IMR-90 (cell line): ENCODE measurements around the gene OR10H1. TPM values are rescaled to one million over a fixed set of nuclear protein-coding genes. Genes with fewer than 3 reads are reported as not detected.
"Not testable (repeated sequence)": the region's sequence is repeated elsewhere in the genome, so short reads cannot be mapped to it uniquely, and the experiment has no call there.

Experiments
- ATAC-seq: fragments of 200-7000 bp; cut with Tn5 transposase; 2 replicates; pipeline ENCODE4 v1.9.1; 2020; ENCODE audit warnings: low read depth, mild to moderate bottlenecking, moderate library complexity
- BruUV-seq: library from RNA; stranded (reverse); fragments of 400-500 nt; replicated peaks from 2 replicates; lab custom pipeline; 2021; lab: Mats Ljungman, UMichigan
- CTCF ChIA-PET: fragments of 300-600 bp; formaldehyde crosslinking; extraction: SDS; loops from one replicate; lab custom pipeline; 2021; ENCODE audit warnings: antibody characterized with exemption; lab: Yijun Ruan, JAX
- POLR2A ChIA-PET: fragments of 300-600 bp; sonication (Branson Sonifier 250); formaldehyde crosslinking; loops from one replicate; lab custom pipeline; 2022; ENCODE audit warnings: antibody characterized with exemption; ENCODE audit not compliant: unreplicated experiment; lab: Charles Lee
- DNase-seq: peaks from one replicate; pipeline ENCODE4 v3.0.0; 2013
- H2AFZ ChIP-seq: replicated peaks from 2 replicates; pipeline ENCODE3; 2013; ENCODE audit warnings: low read length, mild to moderate bottlenecking; ENCODE audit not compliant: poor library complexity
- H2AK5ac ChIP-seq: 2 replicates; pipeline ENCODE4 v1.6.1; 2013; ENCODE audit warnings: low read depth, low read length, inconsistent platforms
- H2AK9ac ChIP-seq: replicated peaks from 2 replicates; pipeline ENCODE3; 2013; ENCODE audit warnings: mild to moderate bottlenecking, low read depth, low read length, moderate library complexity; ENCODE audit not compliant: poor library complexity
- H2BK120ac ChIP-seq: 2 replicates; pipeline ENCODE4 v1.6.1; 2013; ENCODE audit warnings: low read depth, low read length, inconsistent platforms
- H2BK15ac ChIP-seq: 3 replicates; pipeline ENCODE4 v1.6.1; 2013; ENCODE audit warnings: low read depth, low read length, inconsistent platforms
- H2BK20ac ChIP-seq: 2 replicates; pipeline ENCODE4 v1.6.1; 2013; ENCODE audit warnings: low read depth, mild to moderate bottlenecking, inconsistent platforms, low read length, moderate library complexity
- H2BK5ac ChIP-seq: 2 replicates; pipeline ENCODE4 v1.6.1; 2013; ENCODE audit warnings: mild to moderate bottlenecking, low read depth, low read length, inconsistent platforms; ENCODE audit not compliant: poor library complexity, severe bottlenecking
- H3K14ac ChIP-seq: replicated peaks from 2 replicates; pipeline ENCODE4 v1.6.1; 2013; ENCODE audit warnings: low read depth, low read length, inconsistent platforms
- H3K18ac ChIP-seq: 2 replicates; pipeline ENCODE4 v1.6.1; 2013; ENCODE audit warnings: low read depth, low read length, control low read depth
- H3K23ac ChIP-seq: 2 replicates; pipeline ENCODE4 v1.6.1; 2013; ENCODE audit warnings: low read depth, low read length, inconsistent platforms
- H3K27ac ChIP-seq: 2 replicates; pipeline ENCODE4 v1.5.1; 2013; ENCODE audit warnings: mild to moderate bottlenecking, control low read depth, low read length; ENCODE audit not compliant: insufficient read depth
- H3K27me3 ChIP-seq: 2 replicates; pipeline ENCODE4 v1.6.1; 2013; ENCODE audit warnings: low read length; ENCODE audit not compliant: control insufficient read depth, insufficient read depth
- H3K36me3 ChIP-seq: 2 replicates; pipeline ENCODE4 v1.6.1; 2013; ENCODE audit warnings: low read length, mixed read lengths; ENCODE audit not compliant: control insufficient read depth, insufficient read depth
- H3K4ac ChIP-seq: 2 replicates; pipeline ENCODE4 v1.6.1; 2013; ENCODE audit warnings: low read depth, low read length, inconsistent platforms
- H3K4me1 ChIP-seq: 2 replicates; pipeline ENCODE4 v1.6.1; 2013; ENCODE audit warnings: low read length, mixed read lengths; ENCODE audit not compliant: control insufficient read depth, insufficient read depth
- H3K4me2 ChIP-seq: 2 replicates; pipeline ENCODE4 v1.6.1; 2013; ENCODE audit warnings: low read depth, mild to moderate bottlenecking, control low read depth, low read length, moderate library complexity
- H3K4me3 ChIP-seq: 2 replicates; pipeline ENCODE4 v1.5.1; 2013; ENCODE audit warnings: low read depth, mild to moderate bottlenecking, control low read depth, low read length, moderate library complexity; ENCODE audit not compliant: insufficient read depth
- H3K56ac ChIP-seq: 2 replicates; pipeline ENCODE4 v1.6.1; 2013; ENCODE audit warnings: low read length, inconsistent platforms; ENCODE audit not compliant: insufficient read depth; ENCODE audit errors: extremely low read depth
- H3K79me1 ChIP-seq, 2 experiments: 2 replicates each; pipeline ENCODE4 v1.6.1; 2013; ENCODE audit warnings: low read length in 2 of 2, inconsistent platforms in 1 of 2, low read depth in 1 of 2
- H3K9ac ChIP-seq: 2 replicates; pipeline ENCODE4 v1.6.1; 2013; ENCODE audit warnings: low read depth, low read length, control low read depth
- H3K9me1 ChIP-seq: 2 replicates; pipeline ENCODE4 v1.6.1; 2013; ENCODE audit warnings: low read length, inconsistent platforms; ENCODE audit not compliant: insufficient read depth
- H3K9me3 ChIP-seq: 2 replicates; pipeline ENCODE4 v1.6.1; 2013; ENCODE audit warnings: low read length; ENCODE audit not compliant: control insufficient read depth, insufficient read depth
- H4K20me1 ChIP-seq: 2 replicates; pipeline ENCODE4 v1.6.1; 2013; ENCODE audit warnings: low read length, inconsistent platforms; ENCODE audit not compliant: insufficient read depth
- H4K5ac ChIP-seq: 2 replicates; pipeline ENCODE4 v1.6.1; 2013; ENCODE audit warnings: mild to moderate bottlenecking, low read depth, low read length, control low read depth
- H4K8ac ChIP-seq, 2 experiments: 2 replicates each; pipeline ENCODE4 v1.6.1; 2013; ENCODE audit warnings: low read depth in 2 of 2, low read length in 2 of 2, control low read depth in 1 of 2, inconsistent platforms in 1 of 2
- H4K91ac ChIP-seq: 2 replicates; pipeline ENCODE4 v1.6.1; 2013; ENCODE audit warnings: low read depth, low read length, inconsistent platforms; ENCODE audit not compliant: insufficient read depth
- WGBS, 2 experiments: methylation state at CpG; one replicate each; pipeline versions ENCODE4 v1.1.5 to v1.1.7; 2013; ENCODE audit warnings: missing lambda C conversion rate in 2 of 2; ENCODE audit not compliant: insufficient read length in 1 of 2; ENCODE audit errors: extremely low coverage in 2 of 2; 5-methylcytosine and 5-hydroxymethylcytosine counted together
- dilution Hi-C: fragments of 300-500 bp; cut with HindIII; formaldehyde crosslinking; loops from one replicate; pipeline ENCODE4 v1.14.3; 2018; ENCODE audit warnings: low sequenced_read_pairs; ENCODE audit not compliant: unreplicated experiment
- in situ Hi-C: fragments of 300-500 bp; cut with MboI; formaldehyde crosslinking; loops from 3 replicates; pipeline ENCODE4 v1.14.3; 2019; ENCODE audit warnings: low sequenced_read_pairs, inconsistent platforms, mixed read lengths
- intact Hi-C: fragments of 100-400 bp; cut with micrococcal nuclease; formaldehyde crosslinking; loops from 2 replicates; pipeline ENCODE4 v1.10.0; 2022
- polyA plus RNA-seq, 3 experiments: library from polyadenylated mRNA; depleted of rRNA; stranded (reverse); fragments of >200 nt; gene quantifications; 2 replicates each; pipeline ENCODE4 v1.2.3, GENCODE V29; 2012; ENCODE audit warnings: low replicate concordance in 1 of 3
- total RNA-seq: library from RNA; depleted of rRNA; stranded (reverse); fragments of >200 nt; gene quantifications from 2 replicates; pipeline ENCODE4 v1.2.3, GENCODE V29; 2012

OR10H1 gene
- total and polyA plus RNA-seq, 2 of the 4 experiments (the other 2 are of a cell fraction), result not detected

DNA sequence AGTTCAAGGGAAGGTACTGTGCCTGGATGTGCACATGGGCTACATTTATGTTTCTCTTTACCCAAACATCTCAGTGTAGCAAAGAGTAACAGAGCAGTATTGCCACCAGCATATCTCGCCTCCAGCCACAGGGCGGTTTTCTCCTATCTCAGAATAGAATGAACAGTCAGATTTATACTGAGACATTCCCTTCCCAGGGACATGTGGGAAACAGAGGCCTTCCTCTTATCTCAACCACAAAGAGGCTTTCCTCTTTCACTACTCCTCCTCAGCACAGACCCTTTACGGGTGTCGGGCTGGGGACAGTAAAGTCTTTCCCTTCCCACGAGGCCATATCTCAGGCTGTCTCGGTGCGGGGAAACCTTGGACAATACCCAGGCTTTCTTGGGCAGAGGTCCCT, 32.6 kb downstream of the OR10H1 start:
- H3K4me3 ChIP-seq, H3K14ac ChIP-seq, H2AK5ac ChIP-seq, H2BK20ac ChIP-seq, H3K23ac ChIP-seq, H3K79me1 ChIP-seq, H4K20me1 ChIP-seq, H3K27ac ChIP-seq, H4K5ac ChIP-seq, ATAC-seq, DNase-seq, H3K27me3 ChIP-seq, POLR2A ChIA-PET, H3K56ac ChIP-seq, H4K8ac ChIP-seq, H3K4ac ChIP-seq, H2BK120ac ChIP-seq, H3K4me1 ChIP-seq, H2BK15ac ChIP-seq, CTCF ChIA-PET, H2AFZ ChIP-seq, H2AK9ac ChIP-seq, intact Hi-C loops, H3K9ac ChIP-seq, H3K18ac ChIP-seq, H3K4me2 ChIP-seq, H3K9me1 ChIP-seq, in situ Hi-C loops, dilution Hi-C loops, H4K91ac ChIP-seq, H3K36me3 ChIP-seq, H2BK5ac ChIP-seq, BruUV-seq: not testable (repeated sequence)
- WGBS, 2 experiments, result no CpG with 5 or more reads among the region's 7 CpGs
- H3K9me3 ChIP-seq, result peaks cover 20% of the 10 kb centered on the region
